Measurements from ENCODE around the gene FOXP1.

FOXP1 gene

GRCh38 chr3:71031914-71032521 is 551.5 kb downstream of the FOXP1 start:
- TF ChIP-seq ESRRG (CRISPR knock-in tag; IDR thresholded peaks at IDR 0.05) = no peak
- TF ChIP-seq TCF4 (CRISPR knock-in tag; IDR thresholded peaks at IDR 0.05; ENCODE audit: borderline replicate concordance) = no peak
- no peak for TF ChIP-seq ZNF8 (CRISPR knock-in tag; IDR thresholded peaks at IDR 0.05)
- no peak for TF ChIP-seq ZNF70 (CRISPR knock-in tag; IDR thresholded peaks at IDR 0.05)
- no peak for TF ChIP-seq RARB (CRISPR knock-in tag; IDR thresholded peaks at IDR 0.05)
- no peak for TF ChIP-seq TOX (CRISPR knock-in tag; IDR thresholded peaks at IDR 0.05; ENCODE audit: borderline replicate concordance)
- TF ChIP-seq OSR1 (CRISPR knock-in tag; IDR thresholded peaks at IDR 0.05) = no peak
- no peak for TF ChIP-seq ZC3H10 (CRISPR knock-in tag; IDR thresholded peaks at IDR 0.05)
- no peak for TF ChIP-seq ZFP30 (CRISPR knock-in tag; IDR thresholded peaks at IDR 0.05)
- TF ChIP-seq CSRNP3 (CRISPR knock-in tag; IDR thresholded peaks at IDR 0.05) = no peak
- no peak for TF ChIP-seq POU6F1 (CRISPR knock-in tag; IDR thresholded peaks at IDR 0.05; ENCODE audit: borderline replicate concordance, low read depth)
- no peak for TF ChIP-seq ZFP3 (CRISPR knock-in tag; IDR thresholded peaks at IDR 0.05)
- no peak for TF ChIP-seq GLIS3 (CRISPR knock-in tag; IDR thresholded peaks at IDR 0.05)
- no peak for ATAC-seq

GRCh38 chr3:71031181-71031580 is 552.3 kb downstream of the FOXP1 start:
- ATAC-seq = no peak
- TF ChIP-seq POU6F1 (CRISPR knock-in tag; IDR thresholded peaks at IDR 0.05; ENCODE audit: borderline replicate concordance, low read depth) (no peak), OSR1 (CRISPR knock-in tag; IDR thresholded peaks at IDR 0.05) (no peak), TSHZ2 (CRISPR knock-in tag; IDR thresholded peaks at IDR 0.05) (no peak), ZFP3 (CRISPR knock-in tag; IDR thresholded peaks at IDR 0.05) (no peak), CSDC2 (CRISPR knock-in tag; IDR thresholded peaks at IDR 0.05) (no peak), ARNTL (CRISPR knock-in tag; IDR thresholded peaks at IDR 0.05; ENCODE audit: borderline replicate concordance, low read depth) (no peak), ZNF70 (CRISPR knock-in tag; IDR thresholded peaks at IDR 0.05) (no peak), ZFP30 (CRISPR knock-in tag; IDR thresholded peaks at IDR 0.05) (no peak), SNAI2 (CRISPR knock-in tag; IDR thresholded peaks at IDR 0.05) (no peak)

- ATAC-seq = no peak
- TF ChIP-seq TOX (CRISPR knock-in tag; IDR thresholded peaks at IDR 0.05; ENCODE audit: borderline replicate concordance) = no peak
- no peak for TF ChIP-seq ARNTL (CRISPR knock-in tag; IDR thresholded peaks at IDR 0.05; ENCODE audit: borderline replicate concordance, low read depth)
- no peak for TF ChIP-seq TSHZ2 (CRISPR knock-in tag; IDR thresholded peaks at IDR 0.05)
- TF ChIP-seq RARB (CRISPR knock-in tag; IDR thresholded peaks at IDR 0.05) = no peak
- no peak for TF ChIP-seq TCF4 (CRISPR knock-in tag; IDR thresholded peaks at IDR 0.05; ENCODE audit: borderline replicate concordance)
- TF ChIP-seq PPARA (CRISPR knock-in tag; IDR thresholded peaks at IDR 0.05; ENCODE audit: borderline replicate concordance) = no peak
- no peak for TF ChIP-seq OSR1 (CRISPR knock-in tag; IDR thresholded peaks at IDR 0.05)
- no peak for TF ChIP-seq CREB5 (CRISPR knock-in tag; IDR thresholded peaks at IDR 0.05; ENCODE audit: low read depth)
- no peak for TF ChIP-seq ISL1 (CRISPR knock-in tag; IDR thresholded peaks at IDR 0.05)
- no peak for TF ChIP-seq ZNF8 (CRISPR knock-in tag; IDR thresholded peaks at IDR 0.05)
- no peak for TF ChIP-seq ZC3H10 (CRISPR knock-in tag; IDR thresholded peaks at IDR 0.05)
- no peak for TF ChIP-seq SNAI2 (CRISPR knock-in tag; IDR thresholded peaks at IDR 0.05)
- no peak for TF ChIP-seq ESRRG (CRISPR knock-in tag; IDR thresholded peaks at IDR 0.05)
- TF ChIP-seq ZNF70 (CRISPR knock-in tag; IDR thresholded peaks at IDR 0.05) = no peak
- no peak for TF ChIP-seq ZFP30 (CRISPR knock-in tag; IDR thresholded peaks at IDR 0.05)
Observed at GRCh38 chr3:71030748-71031147, 552.8 kb downstream of the FOXP1 start.

Measured in SK-N-SH treated with all-trans-retinoic acid at 6 μM for 48 hours (cell line).